CD4-positive, CD25-positive, alpha-beta regulatory T cell (primary cell): ENCODE data around the gene NAA80. TPM values are rescaled to one million over a fixed set of nuclear protein-coding genes. Genes with fewer than 3 reads are reported as not detected.

Source experiments
- ATAC-seq, 2 donors: fragments of 150-1000 bp; cut with Tn5 transposase; one replicate each; pipeline ENCODE4 v1.10.0; 2021; ENCODE audit warnings: low read depth in 2 of 2, moderate number of reproducible peaks in 2 of 2, moderate library complexity in 1 of 2
- DNase-seq, 3 donors: peaks; one replicate each; pipeline versions ENCODE4 v3.0.0 to v3.0.0-alpha.2; 2012 to 2022; ENCODE audit warnings: mixed read lengths in 1 of 3
- H3K27ac ChIP-seq: one replicate; pipeline ENCODE4 v1.7.0; 2013; ENCODE audit warnings: mild to moderate bottlenecking, low read length; ENCODE audit not compliant: insufficient read depth, poor library complexity, severe bottlenecking
- H3K27me3 ChIP-seq: one replicate; pipeline ENCODE4 v1.7.0; 2013; ENCODE audit warnings: low read length; ENCODE audit not compliant: control insufficient read depth, insufficient read depth
- H3K36me3 ChIP-seq: one replicate; pipeline ENCODE4 v1.7.0; 2013; ENCODE audit warnings: mild to moderate bottlenecking, low read length, moderate library complexity; ENCODE audit not compliant: control insufficient read depth, insufficient read depth
- H3K4me1 ChIP-seq: 2 replicates; pipeline ENCODE4 v1.7.0; 2013; ENCODE audit warnings: mild to moderate bottlenecking, low read length; ENCODE audit not compliant: insufficient read depth, control insufficient read depth, poor library complexity, severe bottlenecking
- H3K4me3 ChIP-seq: one replicate; pipeline ENCODE4 v1.7.0; 2013; ENCODE audit warnings: low read depth, mild to moderate bottlenecking, low read length, moderate library complexity
- H3K9me3 ChIP-seq, 2 experiments: 1 replicate in 1 of 2; 2 replicates in 1 of 2; pipeline ENCODE4 v1.7.0; 2013; ENCODE audit warnings: low read length in 2 of 2, mild to moderate bottlenecking in 1 of 2, moderate library complexity in 1 of 2; ENCODE audit not compliant: control insufficient read depth in 2 of 2
- H3K27ac Mint-ChIP-seq, 3 donors: one replicate each; pipeline ENCODE4 v1.8.0; 2020 to 2022; ENCODE audit warnings: mild to moderate bottlenecking in 3 of 3, mixed read lengths in 3 of 3, moderate library complexity in 2 of 3
- H3K27me3 Mint-ChIP-seq: one replicate; pipeline ENCODE4 v1.8.0; 2022; ENCODE audit warnings: mild to moderate bottlenecking, mixed read lengths
- H3K36me3 Mint-ChIP-seq: one replicate; pipeline ENCODE4 v1.8.0; 2020; ENCODE audit warnings: mixed read lengths
- H3K4me1 Mint-ChIP-seq, 4 donors: one replicate each; pipeline ENCODE4 v1.8.0; 2020 to 2022; ENCODE audit warnings: mixed read lengths in 4 of 4, mild to moderate bottlenecking in 1 of 4
- H3K4me3 Mint-ChIP-seq, 4 donors: one replicate each; pipeline ENCODE4 v1.8.0; 2020 to 2022; ENCODE audit warnings: mild to moderate bottlenecking in 4 of 4, mixed read lengths in 4 of 4, moderate library complexity in 3 of 4
- H3K9me3 Mint-ChIP-seq, 7 donors: one replicate each; pipeline ENCODE4 v1.8.0; 2020 to 2022; ENCODE audit warnings: mixed read lengths in 7 of 7, mild to moderate bottlenecking in 3 of 7, moderate library complexity in 2 of 7
- polyA plus RNA-seq, 4 donors: library from polyadenylated mRNA; unstranded; fragments of 300-500 nt; fragmentation: Illumina TruSeq; gene quantifications; one replicate each; pipeline ENCODE4 v1.2.3, GENCODE V29; 2021
- total RNA-seq: library from RNA; stranded (reverse); gene quantifications from one replicate; pipeline ENCODE4 v1.2.3, GENCODE V29; 2022

Gene NAA80
- total and polyA plus RNA-seq, 5 donors from 2014 or later = 13.6 to 31.9 (median 15.1) TPM

DNA sequence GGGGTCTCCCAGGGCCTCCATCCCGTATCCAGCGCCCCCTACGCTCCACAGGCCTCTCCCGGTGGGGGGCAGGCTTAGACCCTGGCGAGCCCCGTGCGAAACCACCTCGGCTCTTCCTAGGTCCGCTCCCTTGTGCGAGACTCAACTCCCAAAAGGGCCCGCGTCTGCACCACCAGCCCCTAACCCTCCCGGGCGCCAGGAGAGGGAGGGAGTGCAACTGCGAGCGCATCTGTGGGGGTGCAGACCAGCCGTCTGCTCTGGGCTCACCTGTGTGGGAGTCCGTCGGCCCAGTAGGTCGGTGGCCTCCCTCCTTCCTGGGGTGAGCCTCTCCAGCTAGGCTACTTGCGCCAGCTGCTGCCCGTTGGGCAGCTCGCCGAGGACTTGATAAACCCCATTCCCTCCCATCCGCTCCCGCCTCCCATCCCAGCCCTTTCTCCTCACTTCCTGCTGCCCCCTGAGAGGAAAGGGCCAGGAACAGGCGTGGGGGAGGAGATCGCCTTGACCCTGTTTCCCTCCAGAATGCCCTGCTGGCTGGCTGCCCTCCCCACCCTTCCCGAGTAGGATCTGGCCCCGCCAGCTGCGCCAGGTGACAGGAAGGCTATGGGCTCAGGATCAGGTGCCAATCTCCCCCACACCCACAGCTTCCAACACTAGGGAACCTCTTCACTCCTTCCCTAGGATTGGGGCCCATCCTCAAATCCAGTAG is 23.3 kb upstream of the NAA80 start, which contains the start of gene HYAL2:
Gene HYAL2 (minus strand): TSS at position 360 of the 706 bp plus-strand sequence. CDS start 2,256 bp downstream, outside the sequence.
- Histone ChIP-seq H3K27me3 (no peaks in the 10 kb centered on the region), H3K9me3 (no peaks in the 10 kb centered on the region), H3K27ac (peak within 1 kb of the TSS; percentile 76), H3K4me1 (peaks cover 35% of the 10 kb centered on the region), H3K36me3 (peaks cover 10% of the 10 kb centered on the region), H3K4me3 (peak within 1 kb of the TSS; percentile 19)
- H3K4me1 Mint-ChIP-seq = peaks cover 5 to 53% (median 12%) of the 10 kb centered on the region in 4 donors
- no peaks in the 10 kb centered on the region for H3K36me3 Mint-ChIP-seq
- ATAC-seq (no peak), DNase-seq (no peak)
- peak within 1 kb of the TSS; percentile 86 to 94 (median 90) for H3K4me3 Mint-ChIP-seq
- no peaks in the 10 kb centered on the region for H3K9me3 Mint-ChIP-seq
- H3K27ac Mint-ChIP-seq = peak within 1 kb of the TSS; percentile 88 to 95 (median 89)
- H3K27me3 Mint-ChIP-seq = no peaks in the 10 kb centered on the region

DNA sequence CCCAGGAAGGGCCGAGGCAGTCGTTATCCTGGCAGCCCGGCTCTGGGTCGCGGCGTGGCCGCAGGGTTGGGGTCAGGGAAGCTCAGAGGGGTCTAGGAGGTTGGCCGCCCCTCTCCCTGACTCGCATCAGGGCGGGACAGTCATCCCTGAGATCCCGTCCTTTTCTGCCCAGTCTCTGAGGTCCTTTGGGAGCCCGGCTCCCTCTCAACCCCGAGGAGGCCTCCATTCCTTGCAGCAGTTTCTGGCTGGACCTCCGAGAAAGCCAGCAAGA is 22.8 kb upstream of the NAA80 start:
- H3K9me3 ChIP-seq = no peaks in the 10 kb centered on the region
- H3K27ac Mint-ChIP-seq = no peak overlapping the region
- no peak overlapping the region for H3K4me3 ChIP-seq
- H3K27me3 Mint-ChIP-seq = no peaks in the 10 kb centered on the region
- H3K9me3 Mint-ChIP-seq = no peaks in the 10 kb centered on the region
- H3K4me3 Mint-ChIP-seq = peak overlapping the region; percentile 41 to 94 (median 82)
- no peaks in the 10 kb centered on the region for H3K36me3 Mint-ChIP-seq
- peaks cover 5 to 51% (median 13%) of the 10 kb centered on the region in 4 donors for H3K4me1 Mint-ChIP-seq
- H3K4me1 ChIP-seq = peaks cover 34% of the 10 kb centered on the region
- H3K27me3 ChIP-seq = no peaks in the 10 kb centered on the region
- peak overlapping the region; percentile 76 for H3K27ac ChIP-seq
- no peak for ATAC-seq
- DNase-seq = no peak
- peaks cover 10% of the 10 kb centered on the region for H3K36me3 ChIP-seq

DNA sequence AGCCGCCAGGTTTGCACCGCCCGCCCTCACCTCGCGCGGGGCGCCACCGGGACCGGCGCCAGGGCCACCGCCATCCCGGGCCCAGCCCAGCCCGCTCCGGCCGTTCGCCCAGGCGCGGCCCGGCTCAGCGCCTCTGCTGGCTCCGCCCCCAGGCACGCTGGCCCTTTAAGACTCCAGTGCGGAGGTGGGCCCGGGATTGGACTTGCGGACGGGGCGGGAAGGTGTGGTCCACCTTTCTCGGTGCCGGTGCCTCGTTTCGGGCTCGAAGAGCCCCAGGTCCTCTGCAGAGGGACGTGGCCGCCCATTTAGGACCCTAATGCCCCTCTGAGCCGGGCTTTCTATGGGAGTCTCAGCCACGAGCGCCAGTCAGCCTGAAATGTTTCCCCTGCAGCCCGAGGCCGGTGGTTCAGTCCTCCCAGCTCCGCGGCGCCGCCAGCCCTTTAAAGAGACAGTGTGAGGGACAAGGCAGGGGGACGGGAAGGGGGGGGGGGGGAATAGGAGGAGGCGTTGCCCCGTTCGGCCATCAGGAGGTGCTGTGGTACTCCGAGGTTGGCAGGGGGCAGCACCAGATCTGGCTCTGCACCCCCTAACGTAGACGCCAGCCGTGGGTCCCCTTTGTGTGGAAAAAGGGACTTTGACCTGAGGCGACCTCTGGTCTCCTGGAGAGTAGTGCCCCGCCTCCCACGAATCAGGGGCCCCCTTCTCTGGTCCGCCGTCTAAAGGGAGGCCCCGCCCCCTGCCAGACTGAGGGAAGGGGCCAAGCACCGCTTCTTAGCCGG is 22.3 kb upstream of the NAA80 start:
- Histone ChIP-seq H3K27me3 (no peaks in the 10 kb centered on the region), H3K4me1 (peaks cover 37% of the 10 kb centered on the region), H3K36me3 (peaks cover 10% of the 10 kb centered on the region), H3K4me3 (peak overlapping the region; percentile 19), H3K9me3 (no peaks in the 10 kb centered on the region), H3K27ac (peak overlapping the region; percentile 76)
- peak overlapping the region; percentile 88 to 95 (median 89) for H3K27ac Mint-ChIP-seq
- H3K27me3 Mint-ChIP-seq = no peaks in the 10 kb centered on the region
- no peaks in the 10 kb centered on the region for H3K9me3 Mint-ChIP-seq
- H3K36me3 Mint-ChIP-seq = peaks cover under 1% of the 10 kb centered on the region
- peak; percentile 70 to 91 (median 85) for DNase-seq
- peaks cover 6 to 52% (median 15%) of the 10 kb centered on the region in 4 donors for H3K4me1 Mint-ChIP-seq
- peak overlapping the region; percentile 86 to 94 (median 90) for H3K4me3 Mint-ChIP-seq
- peak; percentile 71 to 76 for ATAC-seq

DNA sequence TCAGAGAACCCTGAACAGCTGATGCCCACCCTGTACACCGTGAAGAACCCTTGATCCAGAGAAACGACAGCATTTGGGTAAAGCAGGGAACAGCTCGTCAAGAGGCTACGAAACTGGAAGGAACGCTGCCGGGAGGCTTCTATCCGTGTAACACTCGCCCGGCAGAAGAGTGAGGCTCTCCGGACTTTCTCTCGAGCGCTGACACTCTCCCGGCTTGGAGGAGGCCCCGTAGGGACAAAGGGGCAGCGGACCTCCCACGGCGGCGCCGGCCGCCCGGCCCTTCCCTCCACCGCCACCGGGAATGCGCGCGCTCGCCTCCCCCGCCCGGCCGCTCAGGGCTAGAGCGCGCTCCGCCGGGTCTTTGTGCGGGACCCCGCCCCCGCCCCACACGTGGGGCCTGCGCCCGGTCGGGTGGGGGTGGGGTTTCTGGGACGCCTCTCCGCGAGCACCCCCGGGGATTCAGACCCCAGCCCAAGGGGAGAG is 21.7 kb upstream of the NAA80 start:
- no peaks in the 10 kb centered on the region for H3K27me3 ChIP-seq
- H3K4me3 Mint-ChIP-seq = peak overlapping the region; percentile 93 to 95 (median 94)
- peak overlapping the region; percentile 84 for H3K4me3 ChIP-seq
- H3K27me3 Mint-ChIP-seq = no peaks in the 10 kb centered on the region
- H3K27ac ChIP-seq = peak overlapping the region; percentile 76
- peaks cover 3% of the 10 kb centered on the region for H3K36me3 Mint-ChIP-seq
- DNase-seq (peak in 1 of 3 donors; percentile 72), ATAC-seq (peak; percentile 38 to 47)
- H3K9me3 ChIP-seq = no peaks in the 10 kb centered on the region
- H3K9me3 Mint-ChIP-seq = no peaks in the 10 kb centered on the region
- H3K27ac Mint-ChIP-seq = peak overlapping the region; percentile 84 to 87 (median 87)
- peaks cover 6% of the 10 kb centered on the region for H3K36me3 ChIP-seq
- peaks cover 10 to 58% (median 19%) of the 10 kb centered on the region in 4 donors for H3K4me1 Mint-ChIP-seq
- H3K4me1 ChIP-seq = peaks cover 43% of the 10 kb centered on the region

DNA sequence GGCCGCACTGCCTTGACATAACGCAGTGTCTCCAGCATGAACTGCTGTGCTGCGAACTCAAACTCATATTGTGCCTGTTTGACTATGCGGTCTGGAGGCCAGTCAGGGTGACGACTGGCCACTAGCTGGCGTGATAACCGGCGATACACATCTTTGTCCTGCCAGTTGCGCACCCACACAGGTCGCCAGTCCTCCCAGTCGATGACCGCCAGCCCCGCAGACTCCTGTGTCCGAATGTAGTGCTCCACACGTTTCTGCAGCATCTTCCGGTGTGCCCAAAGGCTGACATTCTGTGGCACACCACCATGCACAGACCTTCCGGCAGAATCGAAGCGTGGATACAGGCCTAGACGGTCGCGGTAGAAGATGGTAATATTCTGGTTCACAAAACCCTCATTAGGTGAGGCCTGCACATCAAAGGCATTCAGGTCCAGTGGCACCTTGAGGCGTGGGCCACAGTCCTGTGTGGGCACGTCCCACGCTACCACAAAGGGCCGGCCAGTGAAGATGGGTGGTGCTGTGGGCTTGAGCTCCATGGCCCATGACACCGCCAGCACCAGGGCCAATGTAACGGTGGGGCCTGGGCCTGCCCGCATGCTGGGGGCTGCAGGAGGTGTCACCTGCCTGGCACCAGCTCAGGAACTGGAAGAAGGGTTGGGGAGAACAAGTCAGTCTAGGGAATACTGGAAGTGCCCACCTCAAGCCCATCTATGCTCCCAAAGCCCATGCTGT is 20.9 kb upstream of the NAA80 start:
- Mint-ChIP-seq H3K36me3 (peaks cover 3% of the 10 kb centered on the region), H3K9me3 (no peaks in the 10 kb centered on the region), H3K27me3 (no peaks in the 10 kb centered on the region), H3K27ac (peak overlapping the region; percentile 84 to 87 (median 87)), H3K4me1 (peaks cover 10 to 56% (median 22%) of the 10 kb centered on the region in 4 donors), H3K4me3 (peak overlapping the region; percentile 93 to 95 (median 94))
- Histone ChIP-seq H3K27me3 (no peaks in the 10 kb centered on the region), H3K27ac (no peak overlapping the region), H3K36me3 (no peaks in the 10 kb centered on the region), H3K9me3 (no peaks in the 10 kb centered on the region), H3K4me1 (peaks cover 44% of the 10 kb centered on the region), H3K4me3 (peak overlapping the region; percentile 84)
- no peak for ATAC-seq
- no peak for DNase-seq

DNA sequence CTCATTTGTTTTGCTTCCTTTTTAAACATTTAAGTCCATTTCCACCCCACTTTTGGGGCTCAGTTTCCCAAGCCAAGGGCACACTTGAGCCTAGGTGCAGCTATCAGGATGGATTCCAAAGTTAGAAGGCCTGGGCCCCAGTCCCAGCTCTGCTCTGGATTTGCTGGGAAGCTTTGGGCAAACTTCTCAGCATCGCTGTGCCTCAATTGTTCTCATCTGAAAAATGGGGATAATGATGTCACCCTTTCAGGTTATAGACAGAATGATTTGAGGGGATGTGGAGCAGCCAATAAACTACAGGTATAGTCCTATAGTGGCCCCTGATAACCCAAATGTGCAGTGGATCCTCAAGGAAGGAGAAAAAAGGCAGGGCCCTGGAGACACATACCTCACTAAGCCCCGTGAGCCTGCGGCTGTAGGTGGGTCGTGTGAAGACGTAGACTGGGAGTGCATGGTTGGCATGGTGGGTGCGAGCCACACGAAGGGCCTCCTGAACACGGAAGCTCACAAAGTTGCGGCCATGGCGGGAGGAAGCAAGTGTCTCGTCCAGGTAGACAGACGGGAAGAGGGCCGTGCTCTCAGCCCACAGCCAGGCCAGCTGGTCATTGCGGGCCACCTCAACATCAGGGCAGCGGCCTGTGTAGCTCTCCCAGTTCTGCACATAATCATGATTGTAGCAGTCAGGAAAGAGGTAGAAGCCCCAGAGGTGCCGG is 20.1 kb upstream of the NAA80 start:
- Histone ChIP-seq H3K4me1 (peaks cover 44% of the 10 kb centered on the region), H3K27me3 (no peaks in the 10 kb centered on the region), H3K36me3 (no peaks in the 10 kb centered on the region), H3K4me3 (no peak overlapping the region), H3K9me3 (no peaks in the 10 kb centered on the region), H3K27ac (no peak overlapping the region)
- no peaks in the 10 kb centered on the region for H3K9me3 Mint-ChIP-seq
- H3K4me1 Mint-ChIP-seq = peaks cover 5 to 51% (median 20%) of the 10 kb centered on the region in 4 donors
- H3K27ac Mint-ChIP-seq = peak overlapping the region in 1 of 3 donors; percentile 29
- no peaks in the 10 kb centered on the region for H3K27me3 Mint-ChIP-seq
- DNase-seq = no peak
- H3K36me3 Mint-ChIP-seq = peaks cover 3% of the 10 kb centered on the region
- no peak for ATAC-seq
- H3K4me3 Mint-ChIP-seq = peak overlapping the region; percentile 15 to 94 (median 80)

DNA sequence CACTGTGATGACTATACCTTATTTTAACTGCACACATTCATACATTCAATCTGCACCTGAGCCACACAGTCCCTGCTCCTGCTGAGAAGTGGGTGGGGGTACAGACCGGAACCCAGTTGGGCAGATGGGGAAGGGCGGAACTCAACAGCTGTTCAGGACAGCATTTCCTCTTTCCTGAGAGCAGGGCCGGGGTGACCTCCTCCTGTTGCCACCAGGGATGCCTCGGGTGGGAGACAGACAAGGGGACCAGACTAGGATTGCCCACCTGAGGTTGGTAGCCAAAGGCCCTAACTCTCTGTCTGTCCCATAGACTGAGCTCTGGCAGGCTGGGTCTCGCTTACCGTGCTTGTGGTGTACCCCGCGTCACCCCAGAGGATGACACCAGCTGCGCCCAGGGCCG is 19.4 kb upstream of the NAA80 start:
- ATAC-seq (no peak), DNase-seq (no peak)
- H3K9me3 ChIP-seq = no peaks in the 10 kb centered on the region
- Mint-ChIP-seq H3K27me3 (peaks cover 5% of the 10 kb centered on the region), H3K27ac (peak overlapping the region in 2 of 3 donors; percentile 25 to 29), H3K9me3 (no peaks in the 10 kb centered on the region), H3K4me3 (peak overlapping the region in 3 of 4 donors; percentile 2 to 94 (median 48)), H3K4me1 (peaks cover 5 to 51% (median 21%) of the 10 kb centered on the region in 4 donors), H3K36me3 (peaks cover 3% of the 10 kb centered on the region)
- H3K27me3 ChIP-seq = no peaks in the 10 kb centered on the region
- no peak overlapping the region for H3K27ac ChIP-seq
- H3K4me1 ChIP-seq = peaks cover 44% of the 10 kb centered on the region
- no peak overlapping the region for H3K4me3 ChIP-seq
- no peaks in the 10 kb centered on the region for H3K36me3 ChIP-seq
